ENCODE data around the gene FAM76A. TPM values are rescaled to one million over a fixed set of nuclear protein-coding genes. Genes with fewer than 3 reads are reported as not detected.
"Not testable (repeated sequence)": the region's sequence is repeated elsewhere in the genome, so short reads cannot be mapped to it uniquely, and the experiment has no call there.

FAM76A gene
- total RNA-seq, 4 donors from 2014 or later, result 17.4 to 30.0 (median 20.0) TPM

- ATAC-seq (ENCODE audit: low FRiP score) (no peak), DNase-seq (ENCODE audit: low spot score) (no peak)
- no peak for TF ChIP-seq CTCF (IDR thresholded peaks at IDR 0.05)
Measured at GRCh38 chr1:27795601-27796000, 69.8 kb downstream of the FAM76A start.

GRCh38 chr1:27804791-27805190 lies 79.0 kb downstream of the FAM76A start:
- no peak for TF ChIP-seq CTCF (IDR thresholded peaks at IDR 0.05)
- no peak for DNase-seq (ENCODE audit: low spot score)
- no peak for ATAC-seq (ENCODE audit: low FRiP score)

GRCh38 chr1:27806758-27807157 lies 81.0 kb downstream of the FAM76A start:
- no peak for ATAC-seq (ENCODE audit: low FRiP score)

GRCh38 chr1:27807385-27807784 lies 81.6 kb downstream of the FAM76A start:
- ATAC-seq (ENCODE audit: low FRiP score), result no peak
- TF ChIP-seq CTCF (IDR thresholded peaks at IDR 0.05), result no peak
- no peak for DNase-seq (ENCODE audit: low spot score)

More at GRCh38 chr1:27806758-27807157, 81.0 kb downstream of the FAM76A start:
- no peak for TF ChIP-seq CTCF (IDR thresholded peaks at IDR 0.05)
- no peak for DNase-seq (ENCODE audit: low spot score)

- ATAC-seq (ENCODE audit: low FRiP score); DNase-seq (ENCODE audit: low spot score): not testable (repeated sequence)
Measured at GRCh38 chr1:27808131-27808530, 82.4 kb downstream of the FAM76A start.

- no peak for TF ChIP-seq CTCF (IDR thresholded peaks at IDR 0.05)
- DNase-seq (ENCODE audit: low spot score) (no peak), ATAC-seq (ENCODE audit: low FRiP score) (no peak)
Measured at GRCh38 chr1:27809883-27810282, 84.1 kb downstream of the FAM76A start.

- DNase-seq (ENCODE audit: low spot score) (no peak), ATAC-seq (ENCODE audit: low FRiP score) (no peak)
- TF ChIP-seq CTCF (IDR thresholded peaks at IDR 0.05), result no peak
Measured at GRCh38 chr1:27811741-27812500, 86.2 kb downstream of the FAM76A start.

Small RNA genes lying within 50 kb of the gene (small RNA-seq; reads per million reads assigned to genes)
- not detected for gene AL020997.2
- gene RNU6-424P, result not detected

Other genes with a start within 250 kb of the FAM76A start
- 10 to 100 TPM; 43.4 to 87.8 (median 60.5) TPM for gene WASF2, start 235.8 kb upstream of the FAM76A start, total RNA-seq
- 10 to 100 TPM in 1 of 4 donors, 1 to 10 TPM in 3; 7.5 to 12.9 (median 8.2) TPM for gene AHDC1, start 121.8 kb upstream of the FAM76A start, total RNA-seq
- gene FGR, start 90.8 kb upstream of the FAM76A start, total RNA-seq, result 100 to 1,000 TPM in 2 of 4 donors, 10 to 100 TPM in 2; 18.8 to 131 (median 77.6) TPM
- 10 to 100 TPM; 28.2 to 88.4 (median 69.6) TPM for gene IFI6, start 53.8 kb upstream of the FAM76A start, total RNA-seq
- gene STX12, start 47.3 kb downstream of the FAM76A start, total RNA-seq, result 100 to 1,000 TPM in 1 of 4 donors, 10 to 100 TPM in 3; 78.5 to 116 (median 95.7) TPM
- 10 to 100 TPM; 24.6 to 43.7 (median 33.5) TPM for gene PPP1R8, start 104.8 kb downstream of the FAM76A start, total RNA-seq
- 100 to 1,000 TPM in 1 of 4 donors, 10 to 100 TPM in 3; 50.2 to 103 (median 77.0) TPM for gene THEMIS2, start 146.6 kb downstream of the FAM76A start, total RNA-seq
- gene RPA2, start 188.6 kb downstream of the FAM76A start, total RNA-seq, result 10 to 100 TPM; 14.9 to 32.6 (median 19.9) TPM
- 10 to 100 TPM in 1 of 4 donors, 1 to 10 TPM in 2, under 1 TPM in 1; 0.63 to 17.2 (median 3.6) TPM for gene SMPDL3B, start 209.0 kb downstream of the FAM76A start, total RNA-seq
- 1 to 10 TPM; 4.3 to 9.6 (median 4.8) TPM for gene XKR8, start 234.0 kb downstream of the FAM76A start, total RNA-seq

All from omental fat pad (tissue), 4 donors.